Lower leg skin (tissue), 3 donors: ENCODE results near the gene PARP6.

Experiments used
- POLR2A ChIP-seq, 2 donors: fragments of 450-650 bp; IDR thresholded peaks; one replicate each; pipeline ENCODE4 v1.6.1; 2016 to 2017; ENCODE audit warnings: antibody characterized with exemption in 2 of 2, mild to moderate bottlenecking in 1 of 2, moderate library complexity in 1 of 2
- TF ChIP-seq, protein P1 (sequence below), 3 donors: fragments of 450-650 bp; IDR thresholded peaks; one replicate each; pipeline ENCODE4 v1.5.1; 2016; ENCODE audit warnings: antibody characterized with exemption in 3 of 3, mild to moderate bottlenecking in 3 of 3, moderate library complexity in 2 of 3

DNA sequence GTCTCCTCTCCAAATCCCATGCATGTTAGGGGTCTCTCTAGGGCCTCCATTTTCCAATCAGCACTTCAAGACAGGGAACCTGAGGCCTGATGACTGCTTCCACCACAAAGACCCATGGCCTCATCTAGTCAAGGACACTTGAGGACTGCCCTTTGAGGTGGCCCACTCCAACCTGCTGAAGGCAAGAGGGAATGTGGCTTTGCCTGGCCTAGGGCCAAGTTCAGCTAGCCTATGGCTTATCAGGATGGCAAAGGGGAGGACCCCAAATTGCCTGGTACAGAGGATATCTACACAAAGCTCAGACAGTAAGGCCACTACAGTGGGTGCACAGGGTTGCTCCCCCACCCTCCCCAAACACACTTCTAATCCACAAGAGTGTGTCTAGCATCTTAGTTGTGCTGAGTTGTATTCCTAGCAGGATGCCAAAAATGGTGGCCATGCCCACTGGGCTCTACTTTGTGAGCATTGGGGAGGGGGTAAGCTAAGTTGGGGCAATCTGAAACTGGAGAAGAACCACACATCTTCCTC lies 64.7 kb downstream of the PARP6 start:
- TF ChIP-seq, protein P1, sequence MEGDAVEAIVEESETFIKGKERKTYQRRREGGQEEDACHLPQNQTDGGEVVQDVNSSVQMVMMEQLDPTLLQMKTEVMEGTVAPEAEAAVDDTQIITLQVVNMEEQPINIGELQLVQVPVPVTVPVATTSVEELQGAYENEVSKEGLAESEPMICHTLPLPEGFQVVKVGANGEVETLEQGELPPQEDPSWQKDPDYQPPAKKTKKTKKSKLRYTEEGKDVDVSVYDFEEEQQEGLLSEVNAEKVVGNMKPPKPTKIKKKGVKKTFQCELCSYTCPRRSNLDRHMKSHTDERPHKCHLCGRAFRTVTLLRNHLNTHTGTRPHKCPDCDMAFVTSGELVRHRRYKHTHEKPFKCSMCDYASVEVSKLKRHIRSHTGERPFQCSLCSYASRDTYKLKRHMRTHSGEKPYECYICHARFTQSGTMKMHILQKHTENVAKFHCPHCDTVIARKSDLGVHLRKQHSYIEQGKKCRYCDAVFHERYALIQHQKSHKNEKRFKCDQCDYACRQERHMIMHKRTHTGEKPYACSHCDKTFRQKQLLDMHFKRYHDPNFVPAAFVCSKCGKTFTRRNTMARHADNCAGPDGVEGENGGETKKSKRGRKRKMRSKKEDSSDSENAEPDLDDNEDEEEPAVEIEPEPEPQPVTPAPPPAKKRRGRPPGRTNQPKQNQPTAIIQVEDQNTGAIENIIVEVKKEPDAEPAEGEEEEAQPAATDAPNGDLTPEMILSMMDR (IDR thresholded peaks at IDR 0.05) = no peak
- TF ChIP-seq POLR2A (IDR thresholded peaks at IDR 0.05) = no peak
